ENCODE data around the gene AFM.

Gene AFM

GRCh38 chr4:73481358-73481757 is at the start of gene AFM:
Gene AFM, plus strand, starts transcription at chr4:73481745. Its CDS starts 31 bp downstream, at chr4:73481776.
- no peak for DNase-seq (ENCODE audit: low read depth)

- no peak for DNase-seq (ENCODE audit: low read depth)
Measured at GRCh38 chr4:73431813-73432168, 49.8 kb upstream of the AFM start.

GRCh38 chr4:73432169-73433000 is 49.2 kb upstream of the AFM start:
- no peak for DNase-seq (ENCODE audit: low read depth)

GRCh38 chr4:73433140-73433539 is 48.4 kb upstream of the AFM start:
- DNase-seq (ENCODE audit: low read depth), result no peak

GRCh38 chr4:73434311-73434710 is 47.2 kb upstream of the AFM start:
- DNase-seq (ENCODE audit: low read depth), result no peak

GRCh38 chr4:73435984-73436383 is 45.6 kb upstream of the AFM start, which contains the start of gene AFP:
Gene AFP, plus strand, starts transcription at chr4:73436221. Its CDS starts 42 bp downstream, at chr4:73436263.
- DNase-seq (ENCODE audit: low read depth), result no peak

GRCh38 chr4:73436674-73437557 is 44.6 kb upstream of the AFM start:
- DNase-seq (ENCODE audit: low read depth), result no peak

- DNase-seq (ENCODE audit: low read depth), result no peak
Measured at GRCh38 chr4:73437558-73437956, 44.0 kb upstream of the AFM start.

- DNase-seq (ENCODE audit: low read depth), result no peak
Measured at GRCh38 chr4:73438048-73438447, 43.5 kb upstream of the AFM start.

- DNase-seq (ENCODE audit: low read depth), result no peak
Measured at GRCh38 chr4:73438582-73439215, 42.8 kb upstream of the AFM start.

- DNase-seq (ENCODE audit: low read depth), result no peak
Measured at GRCh38 chr4:73439445-73439844, 42.1 kb upstream of the AFM start.

- no peak for DNase-seq (ENCODE audit: low read depth)
Measured at GRCh38 chr4:73439991-73440390, 41.6 kb upstream of the AFM start.

GRCh38 chr4:73440653-73441052 is 40.9 kb upstream of the AFM start:
- no peak for DNase-seq (ENCODE audit: low read depth)

GRCh38 chr4:73442275-73442674 is 39.3 kb upstream of the AFM start:
- no peak for DNase-seq (ENCODE audit: low read depth)

- DNase-seq (ENCODE audit: low read depth), result no peak
Measured at GRCh38 chr4:73443224-73443623, 38.3 kb upstream of the AFM start.

- DNase-seq (ENCODE audit: low read depth), result no peak
Measured at GRCh38 chr4:73445383-73446335, 35.9 kb upstream of the AFM start.

- DNase-seq (ENCODE audit: low read depth), result no peak
Measured at GRCh38 chr4:73446336-73446938, 35.1 kb upstream of the AFM start.

GRCh38 chr4:73447671-73448070 is 33.9 kb upstream of the AFM start:
- no peak for DNase-seq (ENCODE audit: low read depth)

GRCh38 chr4:73448448-73449203 is 32.9 kb upstream of the AFM start:
- DNase-seq (ENCODE audit: low read depth), result no peak

GRCh38 chr4:73450398-73451004 is 31.0 kb upstream of the AFM start:
- no peak for DNase-seq (ENCODE audit: low read depth)

Measured in activated T-helper 1 cell treated with Interleukin-2 at 50 U/mL for 16 hours (primary cell).